ENCODE results near the gene CLDN20. TPM values are rescaled to one million over a fixed set of nuclear protein-coding genes. Genes with fewer than 3 reads are reported as not detected.

CLDN20 gene
- total RNA-seq, 3 donors from 2014 or later: not detected

DNA sequence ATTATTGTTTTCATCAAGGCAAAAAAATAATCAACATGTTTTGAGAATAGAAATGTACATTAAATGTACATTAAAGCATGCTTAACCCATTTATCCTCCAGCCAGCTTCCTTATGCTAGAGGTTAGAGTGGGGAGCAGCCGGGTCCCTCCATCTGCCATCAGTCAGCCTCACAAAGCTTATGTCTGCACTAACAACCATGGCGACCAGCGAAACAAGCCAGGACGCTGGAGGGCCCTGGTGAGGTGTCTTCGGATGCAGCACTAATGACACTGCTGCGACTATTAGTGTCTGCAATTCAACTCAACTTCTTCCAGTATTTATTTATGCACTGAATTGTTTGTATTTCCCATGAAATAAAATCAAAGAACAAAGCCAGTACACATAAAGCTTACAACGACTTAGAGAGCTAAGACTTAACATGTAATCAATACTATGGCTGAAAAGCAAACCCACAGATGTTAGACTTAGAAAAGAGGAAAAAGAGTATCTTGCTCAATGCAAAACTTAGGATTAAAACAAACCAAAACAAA, 6.8 kb downstream of the CLDN20 start:
- Mint-ChIP-seq H3K36me3 (ENCODE audit: insufficient read depth) (peaks cover 22% of the 10 kb centered on the region), H3K27me3 (ENCODE audit: low read depth) (no peaks in the 10 kb centered on the region), H3K9me3 (no peaks in the 10 kb centered on the region), H3K4me1 (ENCODE audit: low read depth) (peaks cover 11% of the 10 kb centered on the region), H3K4me3 (no peak overlapping the region)
- no peak for ATAC-seq
- no peak for DNase-seq

DNA sequence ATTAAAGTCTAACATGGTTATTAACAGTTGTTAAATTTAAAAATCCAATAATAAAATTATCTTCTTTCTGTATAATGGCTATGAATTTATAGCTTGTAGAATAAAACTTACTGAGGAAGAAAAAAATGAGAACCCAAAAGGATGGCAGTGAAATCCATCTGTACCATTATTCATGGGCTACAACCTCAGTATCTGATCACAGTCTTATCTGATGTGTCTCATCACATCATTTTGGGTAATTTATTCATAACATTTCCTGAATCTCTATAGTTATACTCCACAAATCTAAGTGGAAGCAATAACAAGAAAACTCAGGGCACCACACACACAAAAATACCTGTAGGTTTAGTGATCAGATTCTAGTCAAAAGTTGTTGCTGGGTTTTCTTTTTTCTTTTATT, 7.3 kb downstream of the CLDN20 start:
- no peak overlapping the region for H3K4me3 Mint-ChIP-seq
- H3K27me3 Mint-ChIP-seq (ENCODE audit: low read depth): no peaks in the 10 kb centered on the region
- no peaks in the 10 kb centered on the region for H3K9me3 Mint-ChIP-seq
- H3K4me1 Mint-ChIP-seq (ENCODE audit: low read depth): peaks cover 11% of the 10 kb centered on the region
- H3K36me3 Mint-ChIP-seq (ENCODE audit: insufficient read depth): peaks cover 25% of the 10 kb centered on the region
- ATAC-seq: no peak
- DNase-seq: no peak

DNA sequence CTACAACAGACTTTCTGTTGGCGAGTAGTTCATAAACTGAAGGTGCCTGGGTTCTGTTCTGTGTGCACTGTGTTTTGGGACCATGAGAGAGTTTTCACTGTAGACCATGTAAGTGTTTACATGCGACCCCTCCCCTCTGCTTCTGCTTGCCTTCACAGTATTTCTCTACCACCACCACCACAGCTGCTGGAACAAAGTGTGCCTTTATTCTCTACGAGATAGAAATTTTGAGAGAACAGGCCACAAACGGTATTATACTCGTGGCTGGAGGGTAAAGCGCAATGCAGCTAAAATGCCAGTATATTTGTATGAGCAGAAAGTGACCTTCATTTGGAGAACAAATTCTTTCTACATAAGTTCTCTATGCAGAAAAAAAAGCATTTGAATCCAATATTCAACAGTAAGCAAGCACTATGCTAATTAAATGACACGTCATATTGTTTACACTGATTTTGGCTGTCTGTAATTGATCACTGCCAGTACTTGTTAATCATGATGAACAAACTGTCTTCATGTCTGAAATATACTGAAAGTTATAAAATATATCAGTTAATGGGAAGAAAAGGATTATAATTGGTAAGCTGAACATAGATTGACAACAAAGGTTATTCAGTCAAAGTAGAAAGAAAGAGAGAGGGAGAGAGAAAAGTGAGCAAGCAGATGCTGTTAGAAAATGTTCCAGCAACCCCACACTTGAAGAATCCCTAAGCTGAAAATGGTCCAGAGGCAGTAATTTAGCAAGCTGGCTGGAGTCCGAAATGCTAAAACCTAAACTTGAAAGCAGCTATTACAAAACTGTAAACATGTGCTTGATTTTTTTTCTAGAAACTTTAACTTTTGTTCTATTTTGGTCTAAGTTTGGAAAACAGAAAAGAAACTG, 8.8 kb downstream of the CLDN20 start:
- Mint-ChIP-seq H3K27me3 (ENCODE audit: low read depth) (no peaks in the 10 kb centered on the region), H3K4me1 (ENCODE audit: low read depth) (peaks cover 11% of the 10 kb centered on the region), H3K9me3 (no peaks in the 10 kb centered on the region), H3K36me3 (ENCODE audit: insufficient read depth) (peaks cover 26% of the 10 kb centered on the region), H3K4me3 (no peak overlapping the region)
- ATAC-seq (no peak), DNase-seq (no peak)

DNA sequence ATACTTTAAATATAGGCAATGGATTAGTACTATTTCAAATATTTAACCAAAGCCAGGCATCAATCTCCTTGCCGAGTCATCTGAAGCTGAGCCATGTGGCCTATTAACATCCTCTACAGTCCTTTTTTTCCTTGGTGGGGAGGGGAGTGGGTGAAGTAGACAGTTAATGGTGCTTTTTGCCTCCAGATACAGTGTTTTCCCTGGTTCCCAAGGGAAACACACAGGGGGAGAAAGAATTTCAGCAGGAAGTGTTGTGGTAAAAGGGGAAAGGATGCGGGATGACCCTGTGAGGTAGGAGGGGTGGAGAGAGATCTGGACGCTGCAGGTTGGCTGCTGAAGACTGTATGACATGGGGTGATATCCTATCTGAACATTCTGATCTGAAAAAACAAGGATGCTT, 9.6 kb downstream of the CLDN20 start:
- ATAC-seq: no peak
- H3K27me3 Mint-ChIP-seq (ENCODE audit: low read depth): no peaks in the 10 kb centered on the region
- H3K4me1 Mint-ChIP-seq (ENCODE audit: low read depth): peaks cover 8% of the 10 kb centered on the region
- no peak overlapping the region for H3K4me3 Mint-ChIP-seq
- peaks cover 23% of the 10 kb centered on the region for H3K36me3 Mint-ChIP-seq (ENCODE audit: insufficient read depth)
- DNase-seq: no peak
- no peaks in the 10 kb centered on the region for H3K9me3 Mint-ChIP-seq

DNA sequence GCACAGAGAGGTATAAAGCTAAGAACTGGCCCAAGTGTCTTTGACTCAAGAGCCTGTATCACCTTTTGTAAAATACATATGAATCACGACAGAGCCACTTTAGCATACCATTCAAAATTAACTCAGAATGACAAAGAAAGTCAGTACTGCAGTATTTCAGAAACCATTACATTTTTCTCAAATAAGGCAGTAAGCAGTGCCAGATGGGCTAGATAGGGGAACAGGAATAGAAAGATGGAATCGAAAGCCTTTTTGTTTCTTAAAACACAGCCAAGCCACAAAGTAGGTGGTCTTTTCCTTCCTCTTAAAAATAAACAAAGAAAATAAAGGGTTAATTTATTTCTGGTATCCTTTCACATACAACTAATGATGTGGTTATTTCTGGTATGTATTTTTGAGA, 10.3 kb downstream of the CLDN20 start:
- ATAC-seq (no peak), DNase-seq (no peak)
- peaks cover 28% of the 10 kb centered on the region for H3K36me3 Mint-ChIP-seq (ENCODE audit: insufficient read depth)
- no peaks in the 10 kb centered on the region for H3K27me3 Mint-ChIP-seq (ENCODE audit: low read depth)
- H3K4me1 Mint-ChIP-seq (ENCODE audit: low read depth): peaks cover 8% of the 10 kb centered on the region
- H3K4me3 Mint-ChIP-seq: no peak overlapping the region
- no peaks in the 10 kb centered on the region for H3K9me3 Mint-ChIP-seq

DNA sequence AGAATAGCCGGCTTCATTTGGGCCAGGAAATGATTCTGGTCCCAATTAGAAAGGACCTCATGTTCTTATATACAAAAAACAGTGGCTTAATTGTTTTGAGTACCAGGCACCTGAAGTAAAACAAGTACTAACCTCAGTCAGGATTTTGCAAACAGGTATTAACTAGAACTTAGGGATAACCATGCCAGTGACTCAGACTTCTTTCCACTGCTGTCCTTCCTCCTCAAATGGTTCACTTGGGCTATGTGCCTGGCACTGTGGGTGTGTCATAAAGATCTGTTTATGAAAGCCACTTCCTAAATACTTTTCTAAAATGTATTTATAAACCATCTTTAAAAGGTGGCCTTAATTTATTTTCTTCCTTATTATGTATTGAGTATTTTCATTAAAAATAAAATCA, 10.7 kb downstream of the CLDN20 start:
- H3K27me3 Mint-ChIP-seq (ENCODE audit: low read depth): no peaks in the 10 kb centered on the region
- DNase-seq (no peak), ATAC-seq (no peak)
- H3K4me3 Mint-ChIP-seq: no peak overlapping the region
- H3K36me3 Mint-ChIP-seq (ENCODE audit: insufficient read depth): peaks cover 31% of the 10 kb centered on the region
- peaks cover 8% of the 10 kb centered on the region for H3K4me1 Mint-ChIP-seq (ENCODE audit: low read depth)
- no peaks in the 10 kb centered on the region for H3K9me3 Mint-ChIP-seq

DNA sequence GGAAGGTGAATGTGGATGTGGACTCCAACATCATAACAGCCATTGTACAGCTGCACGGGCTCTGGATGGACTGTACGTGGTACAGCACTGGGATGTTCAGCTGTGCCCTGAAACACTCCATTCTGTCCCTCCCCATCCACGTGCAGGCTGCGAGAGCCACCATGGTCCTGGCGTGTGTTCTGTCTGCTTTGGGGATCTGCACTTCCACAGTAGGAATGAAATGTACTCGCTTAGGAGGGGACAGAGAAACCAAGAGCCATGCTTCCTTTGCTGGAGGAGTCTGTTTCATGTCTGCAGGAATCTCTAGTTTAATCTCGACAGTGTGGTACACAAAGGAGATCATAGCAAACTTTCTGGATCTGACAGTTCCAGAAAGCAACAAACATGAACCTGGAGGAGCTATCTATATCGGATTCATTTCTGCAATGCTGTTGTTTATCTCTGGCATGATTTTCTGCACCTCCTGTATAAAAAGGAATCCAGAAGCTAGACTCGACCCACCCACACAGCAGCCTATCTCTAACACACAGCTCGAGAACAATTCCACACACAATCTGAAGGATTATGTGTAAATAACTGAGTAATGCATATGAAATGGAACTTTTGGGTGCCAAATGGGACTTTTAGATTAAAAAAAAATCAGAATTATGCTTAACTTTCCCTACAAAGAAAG, 12.1 kb downstream of the CLDN20 start:
- no peak for DNase-seq
- Mint-ChIP-seq H3K36me3 (ENCODE audit: insufficient read depth) (peaks cover 28% of the 10 kb centered on the region), H3K4me1 (ENCODE audit: low read depth) (peaks cover 8% of the 10 kb centered on the region), H3K9me3 (no peaks in the 10 kb centered on the region), H3K27me3 (ENCODE audit: low read depth) (no peaks in the 10 kb centered on the region), H3K4me3 (no peak overlapping the region)
- ATAC-seq: no peak

DNA sequence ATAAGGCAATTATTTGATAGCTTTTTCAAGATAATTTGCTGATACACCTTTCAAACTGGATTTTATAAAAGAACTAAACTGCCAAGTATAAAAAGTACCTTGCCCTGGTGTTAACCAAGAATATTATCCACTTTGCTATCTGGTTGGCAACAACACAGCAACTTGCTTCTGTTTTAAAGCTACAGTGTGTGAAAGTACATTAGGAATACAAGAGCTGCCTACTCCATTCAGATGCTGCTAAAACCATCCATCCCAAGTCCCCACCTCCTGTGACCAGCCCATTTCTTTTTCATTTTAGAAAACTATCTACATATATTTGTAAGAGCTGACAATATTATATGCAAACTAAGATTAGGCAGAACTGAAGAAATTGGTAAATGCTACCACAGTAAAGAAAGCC, 12.8 kb downstream of the CLDN20 start:
- H3K9me3 Mint-ChIP-seq: no peaks in the 10 kb centered on the region
- no peak for ATAC-seq
- peaks cover 8% of the 10 kb centered on the region for H3K4me1 Mint-ChIP-seq (ENCODE audit: low read depth)
- H3K27me3 Mint-ChIP-seq (ENCODE audit: low read depth): no peaks in the 10 kb centered on the region
- H3K36me3 Mint-ChIP-seq (ENCODE audit: insufficient read depth): peaks cover 31% of the 10 kb centered on the region
- no peak for DNase-seq
- no peak overlapping the region for H3K4me3 Mint-ChIP-seq

DNA sequence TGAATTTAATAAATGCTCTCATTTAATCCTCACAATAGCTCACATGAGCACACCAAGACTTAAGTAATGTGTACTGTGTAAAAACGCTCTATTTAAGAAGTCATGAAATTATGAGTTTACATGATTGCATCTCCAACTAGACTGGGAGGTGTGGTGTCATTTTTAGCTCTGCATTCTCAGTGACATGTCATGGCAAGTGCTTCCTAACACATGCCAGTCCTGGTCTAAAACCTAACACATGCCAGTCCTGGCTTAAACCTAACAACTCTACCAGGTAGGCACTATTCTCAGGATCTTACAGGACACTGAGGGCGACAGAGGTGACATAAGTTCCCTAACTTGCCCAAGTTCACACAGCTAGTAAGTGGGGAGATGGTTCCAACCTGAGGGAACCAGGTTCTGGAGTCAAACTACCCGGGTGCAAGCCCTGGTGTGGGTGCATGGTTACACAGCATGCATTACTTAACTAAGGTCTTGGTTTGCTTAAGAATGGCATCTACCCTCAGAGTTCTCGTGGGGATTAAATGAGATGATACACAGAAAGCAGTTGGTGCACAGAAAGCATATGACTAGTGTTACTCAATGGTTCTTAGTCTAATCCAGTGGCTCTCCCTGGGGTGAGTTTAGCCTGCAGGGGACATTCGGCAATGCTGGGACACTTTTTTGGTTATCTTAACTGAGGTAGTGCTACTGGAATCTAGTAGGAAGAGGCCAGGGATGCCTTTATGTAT, 14.7 kb downstream of the CLDN20 start:
- Mint-ChIP-seq H3K4me1 (ENCODE audit: low read depth) (peaks cover 6% of the 10 kb centered on the region), H3K36me3 (ENCODE audit: insufficient read depth) (peaks cover 30% of the 10 kb centered on the region), H3K9me3 (no peaks in the 10 kb centered on the region), H3K4me3 (no peak overlapping the region), H3K27me3 (ENCODE audit: low read depth) (no peaks in the 10 kb centered on the region)
- ATAC-seq (no peak), DNase-seq (no peak)

DNA sequence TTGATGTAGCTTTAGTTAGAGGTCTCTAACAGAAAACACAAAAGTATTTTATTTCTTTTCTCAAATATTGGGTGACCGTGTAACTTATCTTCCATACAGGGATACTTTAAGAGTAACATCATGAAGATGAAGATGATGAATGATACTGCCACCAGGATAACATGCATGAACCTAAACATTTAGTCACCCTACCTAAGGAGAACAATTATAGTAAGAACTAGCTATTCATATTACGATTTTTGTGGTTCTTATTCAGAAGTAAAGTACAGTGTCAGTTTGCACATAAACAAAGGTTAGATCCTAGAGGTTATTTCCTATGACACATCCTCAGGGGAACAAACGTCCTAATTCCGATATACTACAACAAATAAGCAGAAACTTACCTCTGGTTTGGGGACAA, 21.0 kb downstream of the CLDN20 start:
- H3K4me1 Mint-ChIP-seq (ENCODE audit: low read depth): peaks cover 7% of the 10 kb centered on the region
- no peaks in the 10 kb centered on the region for H3K27me3 Mint-ChIP-seq (ENCODE audit: low read depth)
- no peak overlapping the region for H3K4me3 Mint-ChIP-seq
- peaks cover 41% of the 10 kb centered on the region for H3K36me3 Mint-ChIP-seq (ENCODE audit: insufficient read depth)
- no peak for DNase-seq
- H3K9me3 Mint-ChIP-seq: no peaks in the 10 kb centered on the region
- ATAC-seq: no peak

DNA sequence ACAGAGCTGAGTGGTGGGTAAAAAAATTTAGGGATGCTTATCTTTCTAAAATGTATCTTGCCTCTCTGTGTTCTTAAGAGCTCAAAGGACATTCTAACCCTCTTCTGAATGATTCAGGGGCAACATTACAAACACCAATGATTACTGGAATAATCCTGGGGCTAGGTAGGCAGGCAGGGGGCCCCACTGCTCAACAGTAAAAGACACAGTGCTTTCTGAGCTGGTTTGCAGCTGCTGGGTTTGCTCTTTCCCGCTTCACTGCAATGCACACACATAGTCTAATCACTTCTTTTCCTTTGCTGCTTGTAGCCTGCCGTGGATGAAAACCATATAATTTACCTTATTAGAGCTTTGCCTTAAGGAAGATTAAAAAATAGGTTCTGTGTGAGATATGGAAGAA, 23.9 kb downstream of the CLDN20 start:
- peaks cover 4% of the 10 kb centered on the region for H3K4me1 Mint-ChIP-seq (ENCODE audit: low read depth)
- DNase-seq (no peak), ATAC-seq (no peak)
- peaks cover 50% of the 10 kb centered on the region for H3K36me3 Mint-ChIP-seq (ENCODE audit: insufficient read depth)
- no peaks in the 10 kb centered on the region for H3K9me3 Mint-ChIP-seq
- no peak overlapping the region for H3K4me3 Mint-ChIP-seq
- no peaks in the 10 kb centered on the region for H3K27me3 Mint-ChIP-seq (ENCODE audit: low read depth)

DNA sequence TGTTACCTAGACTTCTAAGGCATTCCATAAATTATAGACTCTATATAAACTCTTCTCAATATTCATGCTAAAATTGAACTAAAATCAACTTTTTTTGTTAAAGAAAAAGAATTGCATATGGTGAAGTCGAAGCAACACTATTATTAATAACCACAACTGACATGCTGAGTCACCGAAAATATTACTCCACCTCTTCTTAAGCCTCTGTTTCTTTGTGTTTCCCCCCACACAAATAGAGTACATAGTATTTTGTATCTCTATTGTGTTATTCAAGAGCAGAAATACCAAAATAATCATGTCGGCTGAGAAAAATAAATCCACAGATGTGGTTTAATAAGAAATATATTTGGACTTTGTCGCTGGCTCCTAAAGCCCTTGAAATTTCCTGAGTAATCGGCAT, 26.7 kb downstream of the CLDN20 start:
- H3K4me1 Mint-ChIP-seq (ENCODE audit: low read depth): peaks cover 5% of the 10 kb centered on the region
- no peaks in the 10 kb centered on the region for H3K9me3 Mint-ChIP-seq
- peaks cover 44% of the 10 kb centered on the region for H3K36me3 Mint-ChIP-seq (ENCODE audit: insufficient read depth)
- H3K27me3 Mint-ChIP-seq (ENCODE audit: low read depth): no peaks in the 10 kb centered on the region
- DNase-seq (no peak), ATAC-seq (no peak)
- H3K4me3 Mint-ChIP-seq: no peak overlapping the region

DNA sequence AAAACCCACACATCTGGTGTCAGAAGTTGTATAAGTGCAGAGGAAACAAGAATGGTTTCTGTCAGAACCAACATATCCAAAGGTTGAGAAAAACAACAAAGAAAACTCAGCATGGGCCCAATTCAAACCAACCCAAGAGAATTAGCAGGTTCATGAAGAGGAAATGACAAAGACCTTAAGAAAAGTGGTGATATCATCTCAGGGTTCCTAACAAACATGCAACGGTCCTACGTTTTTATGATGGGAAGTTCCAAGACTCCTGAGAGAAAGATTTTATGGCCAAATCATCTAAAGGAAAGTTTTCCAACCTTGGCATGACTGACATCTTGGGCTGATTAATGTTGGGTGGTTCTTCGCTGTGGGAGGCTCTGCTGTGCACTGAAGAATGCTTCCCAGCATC, 27.5 kb downstream of the CLDN20 start:
- no peaks in the 10 kb centered on the region for H3K9me3 Mint-ChIP-seq
- peaks cover 5% of the 10 kb centered on the region for H3K4me1 Mint-ChIP-seq (ENCODE audit: low read depth)
- H3K4me3 Mint-ChIP-seq: no peak overlapping the region
- no peaks in the 10 kb centered on the region for H3K27me3 Mint-ChIP-seq (ENCODE audit: low read depth)
- H3K36me3 Mint-ChIP-seq (ENCODE audit: insufficient read depth): peaks cover 44% of the 10 kb centered on the region
- no peak for ATAC-seq
- no peak for DNase-seq

DNA sequence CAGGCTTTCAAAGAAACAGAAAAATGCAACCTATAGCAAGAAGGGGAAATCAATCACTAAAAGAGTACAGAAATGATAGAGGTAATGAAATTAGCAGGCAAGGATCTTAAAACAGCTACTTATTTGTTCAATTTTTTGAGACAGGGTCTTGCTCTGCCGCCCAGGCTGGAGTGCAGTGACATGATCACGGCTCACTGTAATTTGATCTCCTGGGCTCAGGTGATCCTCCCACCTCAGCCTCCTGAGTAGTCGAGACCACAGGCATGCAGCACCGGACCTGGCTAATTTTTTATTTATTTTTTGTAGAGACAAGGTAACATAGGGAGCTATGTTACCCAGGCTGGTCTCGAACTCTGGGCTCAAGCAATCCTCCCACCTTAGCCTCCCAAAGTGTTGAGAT, 28.9 kb downstream of the CLDN20 start:
- ATAC-seq (no peak), DNase-seq (no peak)
- Mint-ChIP-seq H3K4me3 (no peak overlapping the region), H3K36me3 (ENCODE audit: insufficient read depth) (peaks cover 50% of the 10 kb centered on the region), H3K4me1 (ENCODE audit: low read depth) (peaks cover 4% of the 10 kb centered on the region), H3K9me3 (no peaks in the 10 kb centered on the region), H3K27me3 (ENCODE audit: low read depth) (no peaks in the 10 kb centered on the region)
